IMR-90 (cell line): ENCODE measurements around the gene SPARC.

Experiments used
- POLR2A ChIP-seq: IDR thresholded peaks from 2 replicates; pipeline ENCODE4 v1.6.1; 2012; ENCODE audit warnings: mild to moderate bottlenecking, low read depth, low read length
- RAD21 ChIP-seq: IDR thresholded peaks from 2 replicates; pipeline ENCODE4 v1.6.1; 2012; ENCODE audit warnings: low read length, improper control_type of control experiment
- RCOR1 ChIP-seq: IDR thresholded peaks from 2 replicates; pipeline ENCODE4 v1.6.1; 2012; ENCODE audit warnings: mild to moderate bottlenecking, low read length, improper control_type of control experiment; ENCODE audit not compliant: insufficient replicate concordance
- TF ChIP-seq, protein P1 (sequence below): conservative IDR thresholded peaks from 2 replicates; pipeline ENCODE4 v1.5.1; 2012; ENCODE audit warnings: mild to moderate bottlenecking, low read depth, low read length, improper control_type of control experiment
- TF ChIP-seq, protein P2 (sequence below): fragments of 150-350 bp; IDR thresholded peaks from 2 replicates; pipeline ENCODE4 v1.6.1; 2017; ENCODE audit warnings: mild to moderate bottlenecking, antibody characterized with exemption, low read length, low read depth

DNA sequence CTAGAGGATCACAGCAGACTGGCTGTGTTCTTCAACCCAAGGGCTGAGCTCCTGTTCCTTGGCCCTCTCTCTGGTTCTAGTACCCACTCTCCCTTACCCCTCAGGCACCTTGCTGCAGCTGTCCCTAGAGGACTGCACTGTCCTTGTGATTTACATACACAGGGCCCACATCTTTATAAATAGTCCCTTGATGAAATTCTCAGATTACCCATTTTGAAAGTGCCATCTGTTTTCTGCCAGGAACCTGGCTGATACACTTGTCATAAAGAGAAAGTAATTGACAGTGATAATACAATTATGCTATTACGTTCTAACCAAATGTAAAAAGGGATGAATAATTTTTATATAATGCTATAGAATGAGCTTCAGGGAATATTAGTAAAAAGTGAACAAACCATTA lies 16.5 kb upstream of the SPARC start:
- TF ChIP-seq, protein P1, sequence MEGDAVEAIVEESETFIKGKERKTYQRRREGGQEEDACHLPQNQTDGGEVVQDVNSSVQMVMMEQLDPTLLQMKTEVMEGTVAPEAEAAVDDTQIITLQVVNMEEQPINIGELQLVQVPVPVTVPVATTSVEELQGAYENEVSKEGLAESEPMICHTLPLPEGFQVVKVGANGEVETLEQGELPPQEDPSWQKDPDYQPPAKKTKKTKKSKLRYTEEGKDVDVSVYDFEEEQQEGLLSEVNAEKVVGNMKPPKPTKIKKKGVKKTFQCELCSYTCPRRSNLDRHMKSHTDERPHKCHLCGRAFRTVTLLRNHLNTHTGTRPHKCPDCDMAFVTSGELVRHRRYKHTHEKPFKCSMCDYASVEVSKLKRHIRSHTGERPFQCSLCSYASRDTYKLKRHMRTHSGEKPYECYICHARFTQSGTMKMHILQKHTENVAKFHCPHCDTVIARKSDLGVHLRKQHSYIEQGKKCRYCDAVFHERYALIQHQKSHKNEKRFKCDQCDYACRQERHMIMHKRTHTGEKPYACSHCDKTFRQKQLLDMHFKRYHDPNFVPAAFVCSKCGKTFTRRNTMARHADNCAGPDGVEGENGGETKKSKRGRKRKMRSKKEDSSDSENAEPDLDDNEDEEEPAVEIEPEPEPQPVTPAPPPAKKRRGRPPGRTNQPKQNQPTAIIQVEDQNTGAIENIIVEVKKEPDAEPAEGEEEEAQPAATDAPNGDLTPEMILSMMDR: no peak
- no peak for TF ChIP-seq POLR2A
- TF ChIP-seq RCOR1: no peak
- TF ChIP-seq, protein P2, sequence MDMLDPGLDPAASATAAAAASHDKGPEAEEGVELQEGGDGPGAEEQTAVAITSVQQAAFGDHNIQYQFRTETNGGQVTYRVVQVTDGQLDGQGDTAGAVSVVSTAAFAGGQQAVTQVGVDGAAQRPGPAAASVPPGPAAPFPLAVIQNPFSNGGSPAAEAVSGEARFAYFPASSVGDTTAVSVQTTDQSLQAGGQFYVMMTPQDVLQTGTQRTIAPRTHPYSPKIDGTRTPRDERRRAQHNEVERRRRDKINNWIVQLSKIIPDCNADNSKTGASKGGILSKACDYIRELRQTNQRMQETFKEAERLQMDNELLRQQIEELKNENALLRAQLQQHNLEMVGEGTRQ: no peak
- TF ChIP-seq RAD21: no peak
